Right forelimb (tissue), 1 donor: ENCODE results near the gene SEMA4C.
A peak's percentile ranks its signal among the peaks of the same experiment; 100 is the strongest.
"Not testable (repeated sequence)": the region's sequence is repeated elsewhere in the genome, so short reads cannot be mapped to it uniquely, and the experiment has no call there.

Experiments
- DNase-seq: peaks from one replicate; pipeline ENCODE4 v3.0.0-alpha.2; 2018

The SEMA4C gene

GRCh38 chr2:96898135-96898505, 28.2 kb upstream of the SEMA4C start:
- DNase-seq = no peak

GRCh38 chr2:96897491-96898134, 27.7 kb upstream of the SEMA4C start:
- DNase-seq = no peak

GRCh38 chr2:96895746-96896651, 26.1 kb upstream of the SEMA4C start:
- no peak for DNase-seq

- no peak for DNase-seq
These were observed 25.3 kb upstream of the SEMA4C start for GRCh38 chr2:96895032-96895745.

- DNase-seq = no peak
These were observed 24.3 kb upstream of the SEMA4C start for GRCh38 chr2:96894151-96894531.

- no peak for DNase-seq
These were observed 23.6 kb upstream of the SEMA4C start for GRCh38 chr2:96893289-96894150.

- no peak for DNase-seq
These were observed 21.9 kb upstream of the SEMA4C start for GRCh38 chr2:96891591-96892333.

GRCh38 chr2:96890726-96891385, 21.0 kb upstream of the SEMA4C start:
- no peak for DNase-seq

- DNase-seq = no peak
These were observed 20.4 kb upstream of the SEMA4C start for GRCh38 chr2:96890252-96890651.

GRCh38 chr2:96889502-96889901, 19.6 kb upstream of the SEMA4C start:
- DNase-seq = not testable (repeated sequence)

GRCh38 chr2:96888072-96889011, 18.5 kb upstream of the SEMA4C start:
- peak; percentile 68 for DNase-seq

GRCh38 chr2:96887493-96888012, 17.7 kb upstream of the SEMA4C start:
- DNase-seq = peak; percentile 68

- DNase-seq = no peak
These were observed 15.8 kb upstream of the SEMA4C start for GRCh38 chr2:96885432-96886347.

- no peak for DNase-seq
These were observed 14.6 kb upstream of the SEMA4C start for GRCh38 chr2:96884299-96885094.

- DNase-seq = no peak
These were observed 13.4 kb upstream of the SEMA4C start for GRCh38 chr2:96883306-96883705.

- DNase-seq = no peak
These were observed 13.0 kb upstream of the SEMA4C start for GRCh38 chr2:96882906-96883305.

GRCh38 chr2:96882230-96882629, 12.3 kb upstream of the SEMA4C start:
- DNase-seq = no peak
